ENCODE measurements around the gene CIAPIN1. TPM values are rescaled to one million over a fixed set of nuclear protein-coding genes. Genes with fewer than 3 reads are reported as not detected.

The CIAPIN1 gene
- total RNA-seq, result 34.0 and 36.6 TPM in 2 replicates

DNA sequence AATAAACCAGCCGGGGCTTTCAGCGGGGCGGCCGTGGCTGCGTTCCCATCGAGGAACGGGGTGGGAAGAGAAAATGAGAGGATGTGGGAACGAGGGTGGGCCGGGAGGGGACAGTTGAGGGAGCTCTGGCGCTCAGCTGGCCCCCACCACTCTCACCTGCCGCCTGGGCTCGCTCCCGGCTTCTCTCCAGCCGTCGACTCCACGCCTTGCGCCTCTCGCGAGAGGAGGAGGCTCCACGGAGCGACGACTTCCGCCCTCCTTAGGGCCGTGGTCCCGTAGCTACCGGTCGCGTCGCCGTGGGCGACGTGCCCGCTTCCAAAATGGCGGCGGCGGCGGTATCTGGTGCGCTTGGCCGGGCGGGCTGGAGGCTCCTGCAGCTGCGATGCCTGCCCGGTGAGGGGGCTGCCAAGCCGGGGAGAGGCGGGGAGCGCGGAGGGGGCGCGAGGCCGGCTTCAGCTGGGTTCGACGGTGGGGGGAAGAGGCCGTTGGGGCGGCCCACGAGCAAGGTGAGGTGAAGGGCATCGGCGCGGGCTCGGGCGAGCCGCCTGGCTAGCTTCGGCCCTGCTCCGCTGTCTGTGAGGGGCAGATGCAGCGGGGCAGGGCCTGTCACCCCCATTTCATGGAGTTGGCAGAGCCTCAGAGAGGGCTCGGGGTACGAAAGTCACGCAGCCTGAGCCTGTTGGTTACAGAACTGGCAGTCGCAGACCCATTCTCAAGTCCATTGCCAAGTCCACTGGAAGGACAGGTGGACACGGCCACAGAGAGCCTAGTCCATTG lies at the start of gene CIAPIN1, which contains the start of gene COQ9:
CIAPIN1 (minus strand) TSS at position 200 of the 777 bp plus-strand sequence. CDS start 6,457 bp downstream, outside the sequence.
COQ9 (plus strand) TSS at position 294 of the 777 bp plus-strand sequence; CDS start at position 321, 27 bp downstream.

DNA sequence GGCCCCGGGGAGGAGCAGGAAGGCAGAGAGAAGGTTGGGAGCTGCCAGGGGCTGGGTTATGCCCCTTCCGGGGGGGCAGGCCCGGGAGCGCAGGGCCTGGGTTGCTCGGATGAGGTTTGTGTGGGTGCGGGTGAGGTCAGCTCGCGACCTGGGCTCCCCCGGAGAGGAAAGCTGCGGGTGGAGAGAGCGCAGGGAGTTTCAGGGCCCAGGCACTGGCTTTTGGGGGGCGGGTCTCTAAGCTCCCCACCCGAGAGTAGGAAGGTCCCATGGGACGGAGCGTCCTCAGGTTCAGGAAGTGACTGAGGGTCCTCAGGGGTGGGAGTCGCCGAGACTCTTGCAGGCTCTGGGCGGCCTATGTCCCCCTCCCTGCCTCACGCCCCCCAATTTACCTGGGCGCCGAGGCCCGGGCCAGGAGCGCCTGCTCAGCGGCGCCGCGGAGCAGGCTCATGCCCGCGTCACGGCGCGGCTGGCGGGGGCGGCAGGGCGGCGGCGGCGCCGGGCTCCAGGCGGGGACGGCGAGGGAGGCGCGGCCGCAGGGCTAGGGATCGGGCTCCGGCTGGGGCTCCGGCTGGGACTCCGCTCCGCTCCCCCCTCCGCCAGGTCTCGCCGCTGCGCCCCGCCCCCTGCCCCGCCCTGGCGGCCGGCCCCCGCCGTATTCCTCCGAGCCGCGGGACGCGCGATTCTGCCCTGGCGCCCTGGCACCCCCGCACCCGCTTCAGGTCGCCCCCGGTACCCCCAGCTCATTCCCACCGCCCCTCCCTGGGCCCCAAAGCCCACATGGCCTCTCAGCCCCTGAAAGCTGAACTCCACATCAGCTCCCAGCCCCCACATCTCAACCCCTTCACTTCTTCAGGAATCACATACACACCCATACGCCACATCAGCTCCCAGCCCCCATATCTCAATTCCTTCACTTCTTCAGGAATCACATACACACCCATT lies 39.0 kb upstream of the CIAPIN1 start, which contains the start of gene DOK4:
DOK4 (minus strand) TSS at position 578 of the 942 bp plus-strand sequence. CDS start 6,986 bp downstream, outside the sequence.

DNA sequence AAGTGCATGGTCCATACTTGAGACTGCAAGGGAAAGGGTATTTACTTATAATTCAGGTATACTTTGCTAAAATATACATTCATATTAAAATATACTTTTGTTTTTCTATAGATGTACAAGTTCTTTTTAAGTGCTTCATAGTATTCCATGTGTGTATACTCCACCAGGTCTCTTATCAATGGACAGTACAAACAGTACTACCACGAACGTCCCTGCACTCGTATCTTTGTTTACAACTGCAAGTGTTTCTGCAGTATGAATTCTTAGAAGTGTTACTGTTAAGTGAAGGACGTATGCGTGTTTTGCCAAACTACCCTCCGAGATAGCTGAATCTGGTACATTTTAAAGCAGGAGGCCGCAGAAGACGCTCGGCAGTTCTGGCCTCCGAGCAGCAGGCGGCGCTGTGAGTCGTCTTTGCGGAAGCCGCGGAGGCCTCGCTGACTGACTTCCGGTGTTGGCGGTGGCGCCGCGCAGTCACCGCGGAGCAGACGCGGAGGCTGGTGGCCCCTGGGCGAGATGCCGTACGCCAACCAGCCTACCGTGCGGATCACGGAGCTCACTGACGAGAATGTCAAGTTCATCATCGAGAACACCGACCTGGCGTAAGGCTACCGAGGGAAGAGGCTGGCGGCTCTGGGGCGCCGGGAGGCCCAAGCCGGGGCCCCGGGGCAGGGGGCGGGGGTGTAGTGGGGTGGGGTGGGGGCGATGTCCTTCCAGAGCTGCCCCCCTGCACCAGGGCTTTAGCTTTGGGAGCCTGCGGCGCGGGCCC lies 15.2 kb upstream of the CIAPIN1 start, which contains the start of gene POLR2C:
POLR2C (plus strand) TSS at position 471 of the 769 bp plus-strand sequence; CDS start at position 517, 46 bp downstream.

DNA sequence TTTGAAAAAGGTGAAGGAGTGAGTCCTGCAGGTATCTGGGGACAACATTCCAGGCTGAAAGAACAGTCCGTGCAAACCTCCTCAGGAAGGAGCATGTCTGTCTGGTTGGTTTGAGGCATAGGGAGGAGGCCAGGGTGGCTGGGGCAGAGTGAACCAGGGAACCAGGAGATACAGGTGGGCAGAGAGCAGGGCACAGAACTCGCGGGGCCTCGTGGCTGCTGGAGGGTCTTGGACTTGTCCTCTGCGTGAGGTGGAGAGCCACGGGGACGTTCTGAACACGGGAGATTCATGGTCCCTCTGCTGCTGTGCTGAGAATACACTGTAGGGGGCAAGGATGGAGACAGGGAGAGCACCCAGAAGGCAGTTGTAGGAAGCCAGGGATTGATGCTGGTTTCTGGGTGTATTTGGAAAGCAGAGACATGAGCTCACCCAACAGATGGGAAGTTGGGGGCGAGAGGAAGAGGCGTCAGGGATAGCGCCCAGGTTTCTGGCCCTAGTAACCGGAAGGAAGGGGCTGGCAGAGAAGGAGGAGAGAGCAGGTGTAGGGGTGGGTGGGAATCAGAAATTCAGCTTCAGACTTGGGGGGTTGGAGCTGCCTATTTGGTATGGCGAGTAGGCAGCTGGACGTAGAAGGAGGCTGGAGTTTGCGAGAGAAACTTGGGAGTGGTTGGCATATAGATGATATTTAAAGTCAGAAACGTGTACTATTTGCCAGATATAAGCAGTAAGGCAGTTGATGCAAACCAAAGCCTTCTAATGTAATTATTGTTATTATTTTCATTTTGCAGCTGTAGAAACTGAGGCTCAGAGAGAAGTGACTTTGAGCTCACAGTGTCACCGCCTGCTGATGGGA lies 43.0 kb downstream of the CIAPIN1 start, which contains the start of gene CCL17:
CCL17 (plus strand) TSS at position 803 of the 853 bp plus-strand sequence. CDS start 9,166 bp downstream, outside the sequence.

Other genes starting within 250 kb of the CIAPIN1 start
- gene ARL2BP, start 202.1 kb downstream of the CIAPIN1 start, total RNA-seq, result 55.1 and 63.9 TPM in 2 replicates
- not detected in 2 replicates for gene PLLP, start 162.7 kb downstream of the CIAPIN1 start, total RNA-seq
- gene CCL22, start 88.6 kb downstream of the CIAPIN1 start, total RNA-seq, result not detected in 2 replicates
- 4.2 and 10.8 TPM in 2 replicates for gene CX3CL1, start 74.9 kb downstream of the CIAPIN1 start, total RNA-seq
- gene CCL17, start 42.6 kb downstream of the CIAPIN1 start, total RNA-seq, result not detected in 2 replicates
- 37.6 and 47.4 TPM in 2 replicates for gene COQ9, start 94 bp upstream of the CIAPIN1 start, total RNA-seq
- 104 and 111 TPM in 2 replicates for gene POLR2C, start 15.3 kb upstream of the CIAPIN1 start, total RNA-seq
- 48.0 and 50.5 TPM in 2 replicates for gene DOK4, start 39.1 kb upstream of the CIAPIN1 start, total RNA-seq
- gene CCDC102A, start 89.2 kb upstream of the CIAPIN1 start, total RNA-seq, result 16.3 and 19.3 TPM in 2 replicates
- gene ADGRG5, start 95.3 kb upstream of the CIAPIN1 start, total RNA-seq, result not detected in 2 replicates
- gene ADGRG1, start 181.2 kb upstream of the CIAPIN1 start, total RNA-seq, result 2.2 and 5.9 TPM in 2 replicates
- not detected in 2 replicates for gene ADGRG3, start 220.9 kb upstream of the CIAPIN1 start, total RNA-seq
- 0.07 and 0.13 TPM in 2 replicates for gene DRC7, start 247.4 kb upstream of the CIAPIN1 start, total RNA-seq

Measured in smooth muscle cell of the pulmonary artery (primary cell).